Body of pancreas (tissue), 4 donors: ENCODE data around the gene SEMA3F. TPM values are rescaled to one million over a fixed set of nuclear protein-coding genes. Genes with fewer than 3 reads are reported as not detected.

Experiments
- ATAC-seq: fragments of 150-250 bp; one replicate; pipeline ENCODE4 v1.9.1; 2016
- DNase-seq, 4 donors: peaks; one replicate each; pipeline ENCODE4 v3.0.0-alpha.2; 2019
- H3K27ac ChIP-seq, 4 donors: fragments of 200-600 bp; sonication (generic); 1 replicate in 3 of 4; 2 replicates in 1 of 4; pipeline versions ENCODE4 v1.5.1 to v1.6.1; 2016 to 2019; ENCODE audit warnings: mild to moderate bottlenecking in 1 of 4, mixed read lengths in 1 of 4, moderate library complexity in 1 of 4
- H3K27me3 ChIP-seq, 2 donors: fragments of 200-600 bp; sonication (generic); one replicate each; pipeline ENCODE4 v1.6.0; 2016; ENCODE audit warnings: mild to moderate bottlenecking in 1 of 2
- H3K36me3 ChIP-seq, 2 donors: fragments of 200-600 bp; sonication (generic); replicated peaks in 1 of 2; 2 replicates each; pipeline ENCODE4 v1.5.1; 2016; ENCODE audit warnings: low read depth in 2 of 2; ENCODE audit not compliant: insufficient read depth in 1 of 2
- H3K4me1 ChIP-seq: fragments of 200-600 bp; sonication (generic); one replicate; pipeline ENCODE4 v1.6.0; 2016
- H3K4me3 ChIP-seq, 2 donors: fragments of 200-600 bp; sonication (generic); 1 replicate in 1 of 2; 2 replicates in 1 of 2; pipeline ENCODE4 v1.5.1; 2016 to 2019
- H3K9me3 ChIP-seq, 3 donors: fragments of 200-600 bp; sonication (generic); 1 replicate in 2 of 3; 2 replicates in 1 of 3; pipeline ENCODE4 v1.5.1; 2016
- CTCF ChIP-seq, 7 experiments: fragments of 450-650 bp in 4 of 7; fragments of 200-600 bp in 3 of 7; sonication (generic) in 3 of 7; IDR thresholded peaks; one replicate each; pipeline ENCODE4 v1.5.1; 2016 to 2019; ENCODE audit warnings: antibody characterized with exemption in 7 of 7
- POLR2A ChIP-seq, 3 donors: fragments of 450-650 bp; IDR thresholded peaks; one replicate each; pipeline ENCODE4 v1.6.1; 2016; ENCODE audit warnings: antibody characterized with exemption in 3 of 3, mild to moderate bottlenecking in 2 of 3
- WGBS, 2 donors: methylation state at CpG; one replicate each; pipeline ENCODE4 v1.1.5; 2017; 5-methylcytosine and 5-hydroxymethylcytosine counted together
- intact Hi-C: fragments of 100-400 bp; cut with DNase I; formaldehyde crosslinking; loops from one replicate; pipeline ENCODE4 v1.15.1; 2023
- microRNA counts, 2 donors: library from miRNA; unstranded; fragments of <30 nt; microRNA quantifications; one replicate each; lab custom pipeline; 2017
- microRNA-seq, 2 donors: library from miRNA; unstranded; fragments of <30 nt; microRNA quantifications; one replicate each; pipeline ENCODE4, GENCODE V29; 2016; ENCODE audit warnings: borderline number of aligned reads in 2 of 2, borderline replicate concordance in 2 of 2
- small RNA-seq: library from RNA; depleted of rRNA; stranded (forward); fragments of <200 nt; gene quantifications from one replicate; pipeline ENCODE3, GENCODE V24; 2016
- total RNA-seq, 2 donors: library from RNA; depleted of rRNA; stranded (reverse); fragments of >200 nt; gene quantifications; one replicate each; pipeline ENCODE4 v1.1.0, GENCODE V29; 2016

Gene SEMA3F
- total RNA-seq, 2 donors from 2014 or later = 5.2 to 25.4 TPM

- peaks cover 55% of the 10 kb centered on the region for H3K4me1 ChIP-seq
- no peak for TF ChIP-seq CTCF (IDR thresholded peaks at IDR 0.05)
- no peak for TF ChIP-seq POLR2A (IDR thresholded peaks at IDR 0.05)
- 6 to 21% methylated on average over 12 to 13 of the region's 13 CpGs for WGBS, 2 donors
- ATAC-seq = no peak
- H3K36me3 ChIP-seq = no peaks in the 10 kb centered on the region
- H3K4me3 ChIP-seq = peak overlapping the region; percentile 43 to 51
- peak overlapping the region; percentile 76 to 87 (median 85) for H3K27ac ChIP-seq
- DNase-seq = no peak
- intact Hi-C loops = no loop called here
- no peaks in the 10 kb centered on the region for H3K27me3 ChIP-seq
- H3K9me3 ChIP-seq = no peaks in the 10 kb centered on the region
These were observed 81.5 kb downstream of the SEMA3F start for GRCh38 chr3:50236484-50237132.

GRCh38 chr3:50237133-50237651, 82.1 kb downstream of the SEMA3F start:
- TF ChIP-seq POLR2A (IDR thresholded peaks at IDR 0.05) (no peak), CTCF (IDR thresholded peaks at IDR 0.05) (no peak)
- Histone ChIP-seq H3K27me3 (no peaks in the 10 kb centered on the region), H3K9me3 (no peaks in the 10 kb centered on the region), H3K36me3 (no peaks in the 10 kb centered on the region), H3K27ac (peak overlapping the region; percentile 48 to 87 (median 80)), H3K4me1 (peaks cover 60% of the 10 kb centered on the region), H3K4me3 (peak overlapping the region; percentile 43 to 51)
- intact Hi-C loops = no loop called here
- no peak for ATAC-seq
- DNase-seq = no peak
- WGBS, 2 donors = 29 to 45% methylated on average over 7 of the region's 7 CpGs

GRCh38 chr3:50237754-50238548, 82.8 kb downstream of the SEMA3F start:
- ATAC-seq = no peak
- WGBS, 2 donors = 14% methylated on average over 3 to 29 of the region's 31 CpGs

GRCh38 chr3:50238549-50239026, 83.5 kb downstream of the SEMA3F start:
- peak overlapping the region; percentile 48 to 87 (median 80) for H3K27ac ChIP-seq
- no peaks in the 10 kb centered on the region for H3K9me3 ChIP-seq
- TF ChIP-seq POLR2A (IDR thresholded peaks at IDR 0.05) (no peak), CTCF (IDR thresholded peaks at IDR 0.05) (no peak)
- WGBS, 2 donors = 0 to 4% methylated on average over 6 to 7 of the region's 7 CpGs
- DNase-seq (peak; percentile 96 to 98 (median 97)), ATAC-seq (peak; percentile 62)
- H3K4me3 ChIP-seq = no peak overlapping the region
- peaks cover 69% of the 10 kb centered on the region for H3K4me1 ChIP-seq
- intact Hi-C loops = no loop called here
- H3K36me3 ChIP-seq = no peaks in the 10 kb centered on the region
- no peaks in the 10 kb centered on the region for H3K27me3 ChIP-seq

More at GRCh38 chr3:50237754-50238548, 82.8 kb downstream of the SEMA3F start:
- intact Hi-C loops = no loop called here
- no peaks in the 10 kb centered on the region for H3K36me3 ChIP-seq
- H3K27me3 ChIP-seq = no peaks in the 10 kb centered on the region
- peaks cover 67% of the 10 kb centered on the region for H3K4me1 ChIP-seq
- H3K27ac ChIP-seq = peak overlapping the region; percentile 48 to 87 (median 80)
- peak overlapping the region in 1 of 2 donors; percentile 15 for H3K4me3 ChIP-seq
- DNase-seq = peak; percentile 57 to 84 (median 70)
- H3K9me3 ChIP-seq = no peaks in the 10 kb centered on the region
- peak in 2 of 3 donors; percentile 47 to 67 for TF ChIP-seq POLR2A (IDR thresholded peaks at IDR 0.05)
- no peak for TF ChIP-seq CTCF (IDR thresholded peaks at IDR 0.05)

MicroRNAs encoded within 50 kb of the gene (microRNA counts, 767-probe panel; counts per million panel counts)
- microRNA hsa-miR-566 (lab: Ali Mortazavi, UCI) = 0 to 736 counts per million in 2 donors

Small RNAs within 50 kb of the gene (microRNA-seq; reads per million reads assigned to microRNA genes)
- 0 reads per million in 2 donors for gene MIR566
- 0 reads per million in 2 donors for gene MIR5787

Small RNAs within 50 kb of the gene (small RNA-seq; reads per million reads assigned to genes)
- gene MIR566 (not detected), gene MIR5787 (not detected)

Other genes with a start within 250 kb of the SEMA3F start
- 10 to 100 TPM in 1 of 2 donors, 1 to 10 TPM in 1; 4.9 to 13.5 TPM for gene MON1A, start 225.5 kb upstream of the SEMA3F start, total RNA-seq
- gene RBM6, start 215.2 kb upstream of the SEMA3F start, total RNA-seq = 100 to 1,000 TPM; 123 to 146 TPM
- gene RBM5, start 66.4 kb upstream of the SEMA3F start, total RNA-seq = 100 to 1,000 TPM; 139 to 308 TPM
- not detected for gene GNAT1, start 36.3 kb downstream of the SEMA3F start, total RNA-seq
- 10 to 100 TPM in 1 of 2 donors, 1 to 10 TPM in 1; 4.6 to 48.0 TPM for gene SLC38A3, start 49.9 kb downstream of the SEMA3F start, total RNA-seq
- gene GNAI2, start 80.9 kb downstream of the SEMA3F start, total RNA-seq = 10 to 100 TPM; 46.2 to 53.7 TPM
- gene SEMA3B, start 113.8 kb downstream of the SEMA3F start, total RNA-seq = 100 to 1,000 TPM in 1 of 2 donors, 10 to 100 TPM in 1; 71.1 to 116 TPM
- gene LSMEM2, start 123.8 kb downstream of the SEMA3F start, total RNA-seq = not detected
- 100 to 1,000 TPM in 1 of 2 donors, 10 to 100 TPM in 1; 75.8 to 103 TPM for gene IFRD2, start 137.1 kb downstream of the SEMA3F start, total RNA-seq
- 1 to 10 TPM in 1 of 2 donors, under 1 TPM in 1; 0.99 to 2.3 TPM for gene HYAL3, start 144.1 kb downstream of the SEMA3F start, total RNA-seq
- gene NAA80, start 144.1 kb downstream of the SEMA3F start, total RNA-seq = 10 to 100 TPM in 1 of 2 donors, 1 to 10 TPM in 1; 4.4 to 11.2 TPM
- gene HYAL1, start 148.2 kb downstream of the SEMA3F start, total RNA-seq = 10 to 100 TPM; 13.0 to 20.4 TPM
- 10 to 100 TPM; 35.6 to 48.3 TPM for gene HYAL2, start 167.4 kb downstream of the SEMA3F start, total RNA-seq
- 10 to 100 TPM; 12.9 to 31.6 TPM for gene TUSC2, start 172.9 kb downstream of the SEMA3F start, total RNA-seq
- 10 to 100 TPM; 26.7 to 30.0 TPM for gene RASSF1, start 185.5 kb downstream of the SEMA3F start, total RNA-seq
- 1 to 10 TPM; 1.3 to 2.3 TPM for gene ZMYND10, start 190.4 kb downstream of the SEMA3F start, total RNA-seq
- 10 to 100 TPM; 27.0 to 30.9 TPM for gene NPRL2, start 195.5 kb downstream of the SEMA3F start, total RNA-seq
- gene CYB561D2, start 195.5 kb downstream of the SEMA3F start, total RNA-seq = 10 to 100 TPM; 11.4 to 29.0 TPM
- gene TMEM115, start 204.2 kb downstream of the SEMA3F start, total RNA-seq = 10 to 100 TPM; 39.4 to 54.1 TPM